Measurements from ENCODE around the gene CACUL1.
"Not testable (repeated sequence)": the region's sequence is repeated elsewhere in the genome, so short reads cannot be mapped to it uniquely, and the experiment has no call there.

The CACUL1 gene

GRCh38 chr10:118682533-118682932, 72.2 kb downstream of the CACUL1 start:
- DNase-seq, result no peak

- DNase-seq, result no peak
Measured at GRCh38 chr10:118680197-118680596, 74.6 kb downstream of the CACUL1 start.

GRCh38 chr10:118674226-118674919, 80.4 kb downstream of the CACUL1 start:
- no peak for DNase-seq

DNA sequence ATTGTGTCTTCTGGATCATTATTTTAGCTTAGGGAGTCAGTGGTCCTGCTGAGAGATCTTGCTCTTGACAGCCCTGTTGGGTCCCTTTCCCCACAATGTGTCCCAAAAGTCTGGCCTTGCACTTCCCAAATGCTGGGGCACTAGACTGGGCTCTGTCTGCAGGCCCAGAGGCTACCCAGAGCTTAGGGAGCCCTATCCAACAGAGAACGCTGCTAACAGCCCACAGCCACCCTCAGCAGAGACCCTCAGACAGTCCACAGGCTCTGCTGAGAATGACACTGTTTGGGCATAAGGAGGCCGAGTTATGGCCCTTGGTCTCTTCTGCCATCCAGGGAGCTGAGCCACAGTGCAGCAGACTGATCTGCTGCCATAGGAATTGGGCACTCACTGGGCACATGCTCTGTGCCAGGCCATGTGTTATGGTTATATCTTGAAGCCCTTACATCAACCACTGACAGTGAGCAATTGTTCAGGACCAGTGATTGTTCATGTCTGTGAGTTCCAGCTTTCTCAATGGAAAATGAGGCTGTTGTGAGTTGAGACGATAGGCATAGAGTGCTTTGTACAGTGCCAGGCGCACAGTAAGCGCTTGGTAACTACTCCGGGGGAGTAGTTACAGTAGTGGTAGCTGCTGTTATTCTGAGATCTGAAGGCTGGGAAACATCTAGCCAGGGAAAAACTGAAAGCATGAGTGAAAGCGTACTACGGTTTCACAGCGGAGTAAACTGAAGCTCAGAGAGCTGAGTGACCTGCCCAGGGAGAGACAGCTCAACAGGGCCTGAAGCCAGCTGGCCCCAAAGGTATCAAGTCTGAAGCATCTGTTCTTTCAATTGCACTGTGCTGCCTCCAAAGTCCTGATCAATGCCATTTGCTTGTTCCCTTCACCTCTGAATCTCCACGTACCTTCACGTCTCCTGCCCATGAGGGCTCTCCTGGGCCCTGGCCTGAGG, 81.7 kb downstream of the CACUL1 start:
- no peak for DNase-seq

- no peak for DNase-seq
Measured at GRCh38 chr10:118672153-118672552, 82.6 kb downstream of the CACUL1 start.

GRCh38 chr10:118671221-118671620, 83.5 kb downstream of the CACUL1 start:
- DNase-seq, result not testable (repeated sequence)

DNA sequence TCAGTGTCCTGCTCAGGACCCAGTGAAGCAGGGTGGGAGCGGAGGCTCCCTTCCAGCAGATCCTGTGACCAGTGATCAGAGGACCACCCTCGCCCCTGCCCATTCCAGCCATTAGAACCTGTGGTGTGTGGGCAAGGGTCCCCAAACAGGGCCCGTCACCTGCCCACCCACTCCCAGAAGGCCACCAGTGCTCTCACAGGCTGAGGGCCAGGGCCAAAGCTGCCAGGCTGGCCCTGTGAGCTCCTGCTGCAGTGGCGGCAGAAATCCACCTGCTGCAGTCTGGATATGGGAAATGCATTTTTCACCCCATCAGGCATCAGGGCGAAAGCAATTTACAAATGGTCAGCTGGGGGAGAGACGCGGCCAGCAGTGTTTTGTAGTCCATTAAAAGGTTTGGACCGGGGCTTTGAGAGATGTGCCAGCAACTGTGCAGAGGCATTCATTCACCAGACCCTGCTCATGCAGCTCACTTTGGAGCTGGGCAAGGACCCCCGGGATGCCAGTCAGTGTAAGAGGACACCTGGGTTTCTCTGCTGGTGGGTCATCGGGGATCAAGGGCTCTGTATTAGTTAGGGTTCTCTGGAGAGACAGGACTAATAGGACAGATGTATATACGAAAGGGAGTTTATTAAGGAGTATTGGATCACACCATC, 84.2 kb downstream of the CACUL1 start:
- DNase-seq, result no peak

GRCh38 chr10:118669835-118670234, 84.9 kb downstream of the CACUL1 start:
- no peak for DNase-seq

GRCh38 chr10:118669020-118669791, 85.6 kb downstream of the CACUL1 start:
- DNase-seq, result no peak

DNA sequence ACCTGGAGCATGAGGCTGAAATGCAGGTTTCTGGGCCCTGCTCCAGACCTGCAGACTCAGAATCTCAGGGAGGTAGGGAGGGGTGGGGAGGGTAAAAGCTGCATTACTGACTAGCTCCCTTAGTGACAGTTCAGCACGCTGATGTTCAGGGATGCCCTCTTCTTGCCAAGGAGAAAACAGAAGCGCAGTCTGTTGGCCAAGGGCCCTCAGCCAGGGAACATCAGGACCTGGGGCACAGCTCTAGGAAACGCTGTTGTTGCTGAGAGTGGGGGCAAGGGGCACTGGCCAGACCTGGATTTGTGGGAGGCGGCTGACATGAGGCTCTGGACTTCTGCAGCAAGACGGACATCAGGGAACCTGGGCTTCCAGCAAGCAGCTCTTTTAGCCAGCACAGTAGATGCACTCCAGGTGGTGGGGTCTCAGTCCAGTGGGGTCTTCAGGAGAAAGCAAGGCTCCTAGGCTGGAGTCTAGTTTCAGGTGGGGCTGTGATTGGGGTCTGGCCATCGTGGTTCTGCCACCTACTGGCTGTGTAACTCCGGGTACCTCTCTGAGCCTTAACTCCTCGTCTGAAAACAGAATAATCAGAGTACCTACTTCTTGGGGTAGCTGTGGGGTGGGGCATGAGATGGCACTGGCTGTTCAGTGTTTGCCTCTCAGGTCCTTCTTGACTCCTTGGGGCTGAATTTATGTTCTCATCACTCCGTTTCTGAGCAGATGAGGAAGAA, 86.4 kb downstream of the CACUL1 start:
- no peak for DNase-seq

DNA sequence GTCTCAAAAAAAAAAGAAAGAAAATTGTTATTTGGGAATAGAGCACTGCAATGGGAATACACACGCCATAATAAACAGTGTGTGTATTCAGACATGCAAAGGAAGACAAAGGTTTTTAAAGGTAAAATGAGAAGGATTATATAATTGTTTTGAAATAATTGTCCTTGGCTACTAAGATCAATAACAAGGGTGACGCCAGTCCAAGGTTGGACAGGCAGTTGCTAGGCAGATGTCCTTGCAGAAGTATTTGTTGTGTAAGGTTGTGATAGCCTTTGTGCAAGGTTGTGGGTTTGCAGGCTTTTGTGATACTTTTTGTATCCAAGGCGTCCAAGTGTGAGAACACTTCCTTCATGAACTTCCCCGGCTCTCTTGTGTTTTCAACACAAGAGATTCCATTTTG, 87.0 kb downstream of the CACUL1 start:
- DNase-seq, result no peak

GRCh38 chr10:118666350-118666749, 88.4 kb downstream of the CACUL1 start:
- no peak for DNase-seq

- DNase-seq, result no peak
Measured at GRCh38 chr10:118664321-118664720, 90.4 kb downstream of the CACUL1 start.

DNA sequence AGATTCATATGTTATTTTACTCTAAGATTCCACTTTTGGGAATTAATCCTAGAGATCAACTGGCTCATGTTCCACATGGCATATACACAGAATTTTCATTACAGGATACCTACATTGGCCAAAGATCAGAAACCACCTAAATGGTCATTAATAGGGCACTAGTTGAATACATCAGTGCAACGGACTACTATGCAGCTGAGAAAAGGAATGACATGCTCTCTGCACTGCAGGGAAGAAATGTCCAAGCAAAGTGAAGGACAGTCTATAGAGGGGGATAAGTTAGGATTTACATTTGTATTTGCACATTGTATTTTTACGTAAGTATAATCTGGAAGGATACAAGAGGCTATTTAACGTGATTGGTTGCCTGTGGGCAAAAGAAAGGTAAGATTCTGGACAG, 91.6 kb downstream of the CACUL1 start:
- DNase-seq, result no peak

- no peak for DNase-seq
Measured at GRCh38 chr10:118662228-118663035, 92.3 kb downstream of the CACUL1 start.

- DNase-seq, result no peak
Measured at GRCh38 chr10:118658762-118659161, 96.0 kb downstream of the CACUL1 start.

- not testable (repeated sequence) for DNase-seq
Measured at GRCh38 chr10:118658168-118658567, 96.6 kb downstream of the CACUL1 start.

- DNase-seq, result not testable (repeated sequence)
Measured at GRCh38 chr10:118645294-118645693, 109.5 kb downstream of the CACUL1 start.

GRCh38 chr10:118642228-118642627, 112.5 kb downstream of the CACUL1 start:
- DNase-seq, result no peak

GRCh38 chr10:118638680-118639079, 116.1 kb downstream of the CACUL1 start:
- no peak for DNase-seq
